Mammary epithelial cell (primary cell): ENCODE data around the gene SGSM1.

ENCODE experiments used
- CTCF ChIP-seq, 2 donors: IDR thresholded peaks in 1 of 2; conservative IDR thresholded peaks in 1 of 2; 2 replicates each; pipeline ENCODE4 v1.5.1; 2011 to 2012; ENCODE audit warnings: inconsistent platforms in 2 of 2, low read length in 2 of 2, mild to moderate bottlenecking in 2 of 2, control low read depth in 1 of 2, low read depth in 1 of 2; ENCODE audit not compliant: insufficient read depth in 1 of 2; ENCODE audit errors: extremely low read depth in 1 of 2
- EZH2 ChIP-seq: IDR thresholded peaks from 2 replicates; pipeline ENCODE4 v1.6.1; 2012; ENCODE audit warnings: low read length, inconsistent platforms, borderline replicate concordance

DNA sequence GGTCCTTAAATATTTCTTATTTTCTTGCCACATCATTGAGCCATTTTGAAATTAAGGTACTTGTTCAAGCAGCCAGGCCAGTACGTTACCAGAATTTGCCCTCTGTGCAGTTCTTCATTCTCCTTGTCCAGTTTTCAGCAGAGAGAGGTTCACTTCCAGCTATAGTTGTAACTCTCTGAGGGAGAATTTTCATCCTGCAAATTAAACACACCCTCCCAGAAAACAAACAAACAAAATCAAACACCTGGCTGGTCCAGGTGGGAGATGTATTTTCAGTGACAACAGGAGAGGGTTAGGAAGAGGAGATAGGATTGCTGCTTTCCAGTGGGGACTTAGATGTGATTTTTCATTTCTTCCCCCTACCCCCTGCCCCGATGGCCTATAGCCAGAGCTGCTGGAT, 95.4 kb downstream of the SGSM1 start:
- TF ChIP-seq CTCF (conservative IDR thresholded peaks at IDR 0.05 in 1 of 2, IDR thresholded peaks at IDR 0.05 in 1 of 2; ENCODE audit: extremely low read depth in 1 of 2, insufficient read depth in 1 of 2, low read depth in 1 of 2, low read length in 2 of 2) (no peak), EZH2 (no peak)
